SW480 (cell line): ENCODE data around the gene PDE11A.

ENCODE experiments used
- DNase-seq: peaks from one replicate; pipeline ENCODE4 v3.0.0-alpha.2; 2016; ENCODE audit warnings: low spot score

PDE11A gene

DNA sequence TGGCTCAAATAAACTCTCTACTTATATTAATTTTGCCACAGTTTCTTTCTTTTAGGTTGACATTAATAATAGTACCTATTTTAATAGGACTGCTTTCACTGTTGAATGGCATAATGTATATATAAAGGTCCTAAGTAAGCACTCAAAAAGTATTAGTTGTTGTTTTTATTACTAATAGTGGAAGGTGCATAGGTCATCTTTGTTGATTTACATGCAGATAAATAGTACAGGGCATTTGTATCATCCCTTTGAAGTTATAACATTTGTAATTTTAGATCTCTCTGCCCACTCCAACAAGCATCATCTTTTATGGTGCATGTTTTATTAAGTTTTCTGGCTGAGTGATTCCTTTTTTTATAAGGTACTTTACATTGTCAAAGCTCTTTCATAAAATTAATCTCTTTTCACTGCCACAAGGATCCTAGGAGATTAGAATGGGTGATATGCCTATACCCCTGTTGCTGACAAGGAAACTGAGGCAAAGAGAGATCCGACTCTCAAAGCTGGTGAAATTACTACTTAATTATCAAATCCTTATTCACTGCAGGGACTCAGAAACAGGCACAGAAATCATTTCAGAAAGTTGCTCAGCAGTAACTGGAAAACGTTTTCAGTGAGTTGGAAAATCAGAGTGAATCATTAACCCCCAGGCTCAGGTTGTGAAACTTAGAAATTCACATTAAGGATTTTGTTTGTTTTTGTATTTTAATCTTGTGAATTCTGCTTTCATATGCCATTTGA is 380.4 kb downstream of the PDE11A start:
- DNase-seq = no peak

DNA sequence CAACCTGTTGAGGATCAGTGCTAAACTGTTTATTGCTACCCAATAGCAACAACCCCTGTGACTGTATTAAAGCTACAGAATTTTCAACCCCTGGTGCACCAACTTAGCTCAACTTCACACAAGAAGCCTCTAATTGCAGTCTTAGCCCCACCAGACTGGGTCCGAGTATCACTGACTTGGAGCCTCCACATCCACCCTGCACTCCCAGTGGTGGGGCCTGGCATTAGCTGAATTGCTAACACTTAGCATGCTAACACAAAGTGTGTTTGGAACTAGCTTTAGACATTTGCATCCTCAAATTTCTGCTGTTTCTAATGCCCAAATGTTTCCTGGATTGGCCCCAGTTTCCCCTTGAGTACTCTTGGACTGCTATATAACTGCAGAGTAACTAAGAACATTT is 381.4 kb downstream of the PDE11A start:
- no peak for DNase-seq

DNA sequence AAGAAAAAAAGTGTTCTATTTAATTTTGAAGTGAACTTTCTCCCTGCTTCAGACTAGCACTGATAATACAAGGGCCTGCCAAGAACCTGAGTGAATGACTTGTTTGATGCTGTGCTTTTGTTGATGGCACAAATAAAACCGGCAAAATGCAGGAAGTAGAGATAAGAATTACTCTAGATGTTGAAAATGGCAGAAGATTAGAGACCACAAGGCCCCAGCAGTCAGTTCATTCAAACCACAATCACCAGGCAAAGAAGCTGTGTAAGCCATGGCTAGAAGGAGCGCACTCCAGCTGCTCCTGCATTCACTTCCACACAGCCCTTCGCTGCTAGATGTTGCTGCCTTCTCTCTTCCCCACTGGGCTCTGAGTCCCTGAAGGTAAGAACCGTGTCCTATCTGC is 383.0 kb downstream of the PDE11A start:
- DNase-seq = no peak

DNA sequence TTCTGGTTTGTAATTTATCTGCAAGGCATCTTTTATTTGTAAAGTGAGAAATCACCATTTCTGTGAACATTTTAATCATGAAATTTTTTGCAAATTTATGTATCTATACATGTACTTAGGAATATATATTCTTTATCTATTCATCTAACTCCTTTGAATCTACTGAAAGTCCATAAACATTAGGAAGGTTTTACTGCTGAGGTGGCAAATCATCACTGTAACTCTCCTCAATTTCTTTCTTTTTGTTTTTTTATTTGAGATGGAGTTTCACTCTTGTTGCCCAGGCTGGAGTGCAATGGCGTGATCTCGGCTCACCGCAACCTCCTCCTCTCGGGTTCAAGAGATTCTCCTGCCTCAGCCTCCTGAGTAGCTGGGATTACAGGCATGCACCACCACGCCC is 383.7 kb downstream of the PDE11A start:
- DNase-seq = no peak

DNA sequence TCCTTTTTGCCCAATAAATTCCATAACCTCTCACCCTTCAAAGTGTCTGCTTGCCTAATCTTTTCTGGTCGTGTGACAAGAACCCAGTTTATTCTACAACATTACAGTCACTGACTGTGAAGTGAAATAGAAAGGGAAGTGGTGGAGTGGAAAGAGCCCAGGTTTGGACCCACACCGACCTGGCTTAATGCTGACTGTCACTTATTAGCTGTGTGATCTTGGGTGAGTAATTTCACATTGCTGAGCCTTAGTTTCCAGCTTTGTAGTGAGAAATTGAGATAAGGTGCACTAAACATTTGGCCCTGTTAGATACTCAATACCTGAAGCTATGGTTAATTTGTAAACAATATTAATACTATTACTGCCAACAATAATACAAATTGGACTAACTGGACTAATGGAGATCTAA is 388.9 kb downstream of the PDE11A start:
- no peak for DNase-seq

DNA sequence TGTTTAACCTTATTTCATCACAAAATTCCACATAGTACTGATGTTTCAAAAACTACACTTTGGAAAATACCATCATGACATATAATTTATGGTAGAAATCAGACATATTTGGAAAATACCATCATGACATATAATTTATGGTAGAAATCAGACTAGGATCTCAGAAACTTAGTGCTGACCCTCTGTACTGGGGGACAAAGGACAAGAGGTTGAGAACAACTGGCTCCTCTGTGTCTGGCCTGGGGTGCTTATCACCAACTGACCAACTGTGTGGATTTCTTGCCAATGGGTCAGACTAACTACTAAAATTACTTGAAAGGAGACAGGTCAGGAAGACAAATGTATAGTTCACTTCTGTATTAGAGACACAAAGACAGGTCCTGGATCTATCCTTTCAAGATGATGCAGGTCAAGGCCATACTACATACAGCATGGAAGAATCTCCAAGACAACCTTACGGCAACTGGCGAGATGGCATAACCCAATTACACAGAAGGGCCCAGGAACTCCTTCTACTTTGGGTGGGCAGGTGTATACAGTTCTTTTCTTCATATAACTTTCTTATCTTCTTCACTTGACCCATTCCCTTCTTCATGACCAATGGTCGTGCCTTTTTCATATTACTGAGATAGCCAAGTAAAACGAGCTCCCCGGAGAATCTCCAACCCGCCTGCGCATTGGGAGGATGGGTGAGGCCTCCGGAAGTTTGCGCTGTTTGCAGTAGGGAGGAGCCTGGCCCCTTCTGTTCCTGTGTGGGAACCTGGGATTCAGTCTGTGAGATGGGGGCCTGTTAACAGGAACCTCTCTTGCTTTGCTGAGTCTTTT is 389.5 kb downstream of the PDE11A start:
- DNase-seq = no peak

DNA sequence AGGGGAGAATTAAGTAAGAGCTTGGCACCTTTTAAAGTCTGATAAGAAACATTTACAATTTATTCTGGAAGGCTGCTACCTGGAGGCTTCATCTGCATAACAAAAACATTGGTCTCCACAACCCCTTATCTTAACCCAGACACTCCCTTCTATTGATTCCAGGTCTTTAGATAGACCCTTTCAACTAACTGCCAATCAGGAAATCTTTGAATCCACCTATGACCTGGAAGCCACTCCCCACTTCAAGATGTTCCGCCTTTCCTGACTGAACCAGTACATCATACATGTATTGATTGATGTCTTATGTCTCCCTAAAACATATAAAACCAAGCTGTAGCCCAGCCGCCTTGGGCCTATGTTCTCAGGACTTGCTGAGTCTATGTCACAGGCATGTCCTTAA is 390.6 kb downstream of the PDE11A start:
- no peak for DNase-seq

DNA sequence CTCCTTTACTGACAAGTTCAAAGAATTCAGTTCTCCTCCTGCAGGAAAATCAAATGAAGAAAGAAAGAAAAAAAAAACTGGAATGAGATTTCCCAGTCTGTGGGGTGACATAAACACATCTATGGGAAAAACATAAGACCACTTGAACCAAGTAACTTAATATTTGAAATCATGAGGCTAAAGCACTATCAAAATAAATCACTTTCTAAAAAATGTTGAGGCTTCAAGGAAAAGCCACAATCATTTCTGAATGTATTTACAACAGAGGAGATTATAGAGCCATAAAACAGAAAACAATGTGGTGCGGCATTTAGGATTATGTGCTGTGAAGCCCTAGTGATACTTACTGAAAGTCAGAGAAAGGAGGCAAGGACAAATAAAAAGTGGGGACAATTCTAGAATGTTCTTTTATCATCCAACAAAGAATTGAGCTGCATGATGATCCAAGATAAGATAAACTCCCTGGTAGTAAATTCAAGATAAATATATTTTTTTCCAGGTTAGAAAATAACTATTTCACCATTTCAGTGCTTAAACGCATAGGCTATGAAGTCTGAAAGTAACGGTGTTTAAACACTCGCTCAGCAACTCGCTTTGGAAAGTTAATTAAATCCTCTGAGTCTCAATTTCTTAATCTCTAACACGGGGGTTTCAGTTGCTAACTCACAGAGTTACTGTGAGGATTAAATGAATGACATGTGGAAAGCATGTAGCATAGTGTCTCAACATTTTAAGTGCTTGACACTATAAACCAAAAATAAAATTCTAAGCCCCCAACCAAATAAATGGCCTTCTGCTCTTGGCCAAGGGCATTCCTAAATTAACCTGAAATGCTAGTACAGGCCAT is 391.5 kb downstream of the PDE11A start:
- DNase-seq = no peak

DNA sequence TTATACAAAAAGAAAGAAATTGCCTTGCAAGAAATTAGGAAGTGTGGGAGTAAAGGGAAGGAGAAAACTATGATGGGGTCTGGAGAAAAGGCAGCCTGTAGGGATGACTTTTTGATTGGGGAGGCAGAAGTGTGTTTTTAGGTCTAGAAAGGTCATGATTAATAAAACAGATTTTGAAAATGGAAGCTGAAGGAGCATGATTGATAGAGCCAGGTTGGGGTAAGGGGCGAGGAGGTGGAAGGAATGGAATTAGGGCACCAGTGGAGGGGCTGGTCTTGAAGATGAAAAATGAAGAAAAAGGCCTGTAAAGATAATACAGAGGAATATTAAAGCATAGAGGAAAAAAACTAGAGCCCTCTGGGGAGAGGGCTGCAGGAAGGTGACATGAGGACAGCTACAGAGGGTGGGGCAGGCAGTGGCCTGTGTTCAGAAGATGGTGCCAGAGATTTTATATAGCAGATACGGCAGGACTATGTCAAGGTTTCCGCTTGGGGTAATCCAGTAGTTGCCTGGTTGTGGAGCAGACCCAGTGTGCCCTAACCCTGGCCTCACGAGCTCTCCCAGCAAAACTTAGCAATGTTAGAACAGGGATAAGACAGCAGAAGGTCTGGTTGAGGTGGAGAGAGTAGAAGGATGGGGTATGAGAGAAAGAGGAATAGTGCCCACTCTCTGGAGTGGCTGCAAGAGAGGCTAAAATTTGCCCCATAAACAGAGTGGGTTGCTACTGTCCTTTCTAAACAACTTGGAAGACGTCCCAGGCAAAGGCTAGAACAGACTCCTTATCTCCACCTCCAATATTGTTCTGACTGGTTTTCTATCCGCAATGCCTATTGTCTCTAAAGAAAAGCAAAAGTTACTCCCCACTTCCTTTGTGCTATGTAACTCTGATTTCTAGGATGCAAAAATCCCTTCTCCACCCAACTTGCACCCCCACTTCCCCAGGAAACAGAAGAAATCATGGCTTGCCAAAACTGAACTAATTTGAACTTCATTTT is 392.7 kb downstream of the PDE11A start:
- DNase-seq = no peak

DNA sequence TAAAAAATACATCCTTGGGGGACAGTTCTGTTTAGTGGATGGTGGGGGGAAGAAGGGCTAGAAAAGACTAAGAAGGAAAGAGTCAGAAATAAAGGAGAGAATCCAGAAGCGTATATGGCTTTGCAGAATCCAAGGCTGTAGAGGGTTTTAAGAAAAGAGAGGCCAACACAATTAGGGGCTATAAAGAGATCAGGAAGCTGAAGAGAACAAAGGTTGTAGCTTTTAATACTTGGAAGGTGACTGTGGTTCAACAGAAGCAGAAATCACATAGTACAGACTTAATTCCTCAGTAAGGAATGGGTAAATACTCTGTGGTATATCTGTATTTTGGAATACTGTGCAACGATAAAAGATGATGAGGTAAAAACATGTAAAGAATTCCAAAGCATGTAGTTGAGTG is 393.6 kb downstream of the PDE11A start:
- DNase-seq = no peak

DNA sequence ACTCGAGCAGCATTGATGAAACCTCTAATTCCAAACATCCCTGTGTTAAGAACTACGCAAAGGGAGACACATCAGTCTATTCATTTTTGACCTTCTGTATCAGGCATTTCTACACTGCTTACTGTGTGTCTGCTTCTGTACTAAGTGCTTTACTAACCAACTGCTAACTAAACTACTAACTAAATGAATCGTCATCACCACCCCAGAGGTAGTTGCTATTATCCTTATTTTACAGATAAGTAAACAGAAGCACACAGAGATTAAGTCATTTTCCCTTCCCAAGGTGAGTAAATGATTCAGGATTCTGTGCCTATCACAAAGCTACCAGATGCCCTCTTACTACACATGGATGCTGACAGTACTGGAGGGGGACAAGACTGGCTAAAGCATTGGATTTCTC is 395.9 kb downstream of the PDE11A start:
- DNase-seq = no peak

DNA sequence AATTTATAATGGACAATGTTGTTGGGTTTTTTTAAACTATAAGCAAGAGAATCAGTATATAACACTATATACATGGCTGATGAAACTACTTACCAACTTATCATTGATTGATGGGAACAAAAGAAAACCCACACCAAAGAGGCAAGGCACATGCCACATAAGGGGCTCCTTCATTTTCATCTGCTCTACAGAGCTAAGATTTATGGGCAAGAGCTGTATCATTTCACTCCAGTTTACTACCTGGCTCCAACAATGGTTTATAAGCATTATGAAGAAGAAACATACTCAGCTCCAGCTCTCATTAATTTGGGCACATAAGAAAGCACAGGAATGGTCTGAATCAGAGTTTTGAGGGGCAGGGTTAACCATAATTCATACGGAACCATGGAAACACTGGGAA is 396.8 kb downstream of the PDE11A start:
- no peak for DNase-seq

DNA sequence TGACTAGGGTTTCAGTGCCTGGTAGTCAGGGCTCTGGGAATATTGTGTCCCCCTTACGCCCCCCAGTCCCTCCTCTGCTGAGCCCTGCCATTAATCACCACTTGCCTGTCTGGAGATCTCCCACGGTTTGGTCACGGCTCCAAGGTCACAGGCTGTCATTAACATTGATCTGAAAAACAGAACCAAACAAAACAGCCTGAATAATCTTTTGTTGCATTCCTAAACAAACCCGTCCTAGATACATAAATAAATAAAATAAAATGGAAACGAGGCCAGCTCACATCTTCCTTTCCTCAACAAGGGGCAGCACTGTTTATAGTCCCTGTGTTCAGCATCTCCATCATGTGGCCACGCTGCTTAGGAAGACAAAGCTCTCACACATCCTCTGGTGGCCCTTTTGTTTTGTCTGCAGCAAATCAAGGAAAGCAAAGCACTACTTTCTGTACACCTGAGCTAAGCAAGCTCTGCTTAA is 397.2 kb downstream of the PDE11A start:
- DNase-seq = no peak

DNA sequence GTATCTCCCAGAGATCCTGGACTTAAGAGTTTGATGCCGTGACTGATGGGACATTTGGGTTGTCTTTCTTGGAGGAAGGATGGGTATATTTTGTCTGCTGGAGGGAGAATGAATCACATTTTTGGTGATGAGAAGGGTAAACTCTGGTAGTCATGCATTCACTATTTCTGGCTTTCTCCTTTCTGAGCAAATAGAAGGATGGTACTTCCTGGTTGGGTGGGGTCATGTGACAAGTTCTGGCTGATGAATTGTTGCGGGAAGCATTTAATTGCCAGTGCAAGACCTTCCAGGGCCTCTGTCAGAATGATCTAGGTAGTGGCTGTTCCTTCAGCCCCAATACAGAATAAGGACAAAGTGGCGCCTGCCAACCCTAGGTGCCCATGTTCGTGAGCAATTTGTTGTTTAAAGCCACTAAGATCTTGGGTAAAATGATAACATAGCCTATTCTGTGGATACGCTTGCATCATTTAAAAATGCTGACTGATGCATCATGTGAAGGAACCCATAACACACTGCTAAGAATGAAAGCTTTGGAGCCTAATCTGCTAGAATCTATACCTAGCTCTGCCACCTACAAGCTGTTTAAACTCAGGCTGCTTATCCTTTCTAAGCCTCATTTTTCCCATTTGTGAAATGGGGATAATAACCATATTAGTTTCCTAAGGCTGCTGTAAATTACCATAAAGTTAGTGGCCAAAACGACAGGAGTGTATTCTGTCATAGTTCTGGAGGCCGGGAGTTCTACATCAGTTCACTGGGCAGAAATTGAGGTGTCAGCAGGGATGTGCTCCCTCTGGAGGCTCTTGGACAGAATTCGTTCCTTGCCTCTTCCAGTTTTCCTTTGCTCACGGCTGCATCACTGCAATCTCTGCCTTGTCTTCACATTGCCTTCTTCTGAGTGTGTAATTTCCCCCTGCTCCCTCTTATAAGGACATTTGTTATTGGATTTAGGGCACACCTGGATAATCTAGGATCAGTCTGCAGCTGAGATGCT is 398.7 kb downstream of the PDE11A start:
- no peak for DNase-seq

DNA sequence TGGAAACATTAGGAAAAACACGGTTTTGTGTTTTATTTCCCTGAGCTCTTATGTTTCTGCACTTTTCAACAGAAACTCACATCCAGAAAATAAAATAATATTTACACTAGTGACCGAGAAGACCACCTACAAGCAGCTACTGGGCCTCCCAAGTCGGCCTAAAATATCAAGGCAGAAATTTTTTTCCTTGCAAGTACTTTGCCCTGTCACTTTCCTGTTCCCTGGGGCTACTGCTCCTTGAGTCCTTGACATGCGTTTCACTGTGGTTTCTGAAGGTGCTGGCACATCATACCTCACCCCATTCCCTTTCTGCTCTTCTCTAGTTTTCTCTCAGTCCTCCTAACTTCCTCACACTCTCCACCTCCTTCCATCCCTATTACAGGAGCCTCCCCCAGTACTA is 400.9 kb downstream of the PDE11A start:
- no peak for DNase-seq

DNA sequence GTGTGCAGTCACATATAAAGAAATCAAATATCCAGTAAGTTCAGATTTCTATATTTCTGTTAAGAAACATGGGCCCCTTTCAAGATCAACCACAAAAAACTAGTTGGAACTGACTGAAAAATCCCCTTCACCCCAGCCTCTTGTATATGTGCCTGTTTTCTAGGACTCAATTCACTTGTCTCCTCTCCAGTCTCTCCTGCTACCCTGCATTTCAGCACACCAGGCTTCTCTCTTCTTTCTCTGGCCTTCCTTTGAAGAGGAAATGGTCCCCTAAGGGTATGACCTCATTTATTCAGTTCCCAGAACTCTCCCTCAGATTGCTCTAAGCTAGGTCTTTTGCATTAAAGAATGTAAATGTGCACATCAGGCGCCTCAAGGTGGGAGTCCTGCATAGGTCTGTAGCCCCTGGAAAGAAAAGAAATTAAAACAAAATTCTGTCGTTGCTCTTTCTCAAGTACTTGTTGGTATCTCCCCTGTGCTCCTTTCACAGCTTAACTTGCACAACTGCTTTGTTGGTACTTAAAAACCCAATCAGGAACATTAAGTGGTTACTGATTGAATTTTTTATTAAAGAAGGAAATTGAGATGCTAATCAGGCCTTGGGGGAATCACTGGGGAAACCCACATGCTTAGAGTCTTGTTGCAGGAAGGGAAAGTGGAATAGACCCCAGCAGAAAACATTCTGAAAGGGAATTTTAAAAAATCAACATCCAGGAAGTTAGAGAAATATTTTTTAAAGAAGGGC is 401.6 kb downstream of the PDE11A start:
- no peak for DNase-seq

DNA sequence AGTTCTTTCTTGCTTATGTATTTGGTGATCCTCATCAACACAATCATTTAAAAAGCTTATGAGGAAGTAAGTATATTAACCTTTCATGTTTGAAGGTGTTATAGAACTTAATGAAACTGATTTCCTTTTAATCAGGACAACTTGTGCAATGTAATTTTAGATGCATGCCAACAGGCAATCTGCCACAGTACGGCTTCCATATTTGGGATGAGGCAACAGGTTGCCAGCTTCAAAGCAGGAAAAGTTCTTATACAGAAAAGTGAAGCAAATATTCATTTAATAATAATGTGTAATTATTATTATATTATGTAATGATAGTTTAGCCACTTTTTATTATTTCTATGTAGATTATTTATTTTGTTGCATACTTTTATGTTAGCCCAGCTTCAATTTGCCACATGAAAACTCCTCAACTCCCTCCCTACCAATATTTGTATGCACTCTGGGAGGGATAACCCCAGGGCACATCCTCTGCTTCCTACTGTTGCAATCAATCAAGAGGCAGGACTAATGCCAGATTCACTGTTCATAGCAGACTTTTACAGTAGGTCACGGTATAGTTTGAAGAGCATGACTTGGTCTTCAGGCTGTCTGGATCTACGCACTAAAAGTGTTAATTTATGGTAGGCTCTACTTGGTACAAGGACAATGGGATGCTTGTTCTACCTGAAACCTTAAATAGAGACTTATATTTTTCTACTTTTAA is 402.8 kb downstream of the PDE11A start:
- no peak for DNase-seq

DNA sequence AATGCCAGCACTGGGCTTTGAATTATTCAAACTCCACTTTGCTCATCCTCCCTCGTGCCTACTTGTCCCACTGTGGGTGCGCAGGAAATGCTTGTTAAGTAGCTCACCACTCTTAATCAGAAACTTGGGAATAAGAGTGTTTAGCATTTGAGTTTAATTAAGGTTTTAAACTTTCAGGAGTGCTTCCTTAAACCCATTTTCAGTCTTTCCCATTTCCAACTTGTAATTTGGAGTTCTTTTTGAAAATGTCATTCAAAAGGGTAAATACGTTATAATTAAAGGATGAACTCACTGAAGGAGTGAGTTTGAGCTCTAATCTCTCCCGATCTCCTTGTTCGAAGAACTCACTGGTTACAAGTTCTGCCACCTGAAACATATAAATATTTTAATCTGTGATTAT is 403.4 kb downstream of the PDE11A start:
- no peak for DNase-seq

DNA sequence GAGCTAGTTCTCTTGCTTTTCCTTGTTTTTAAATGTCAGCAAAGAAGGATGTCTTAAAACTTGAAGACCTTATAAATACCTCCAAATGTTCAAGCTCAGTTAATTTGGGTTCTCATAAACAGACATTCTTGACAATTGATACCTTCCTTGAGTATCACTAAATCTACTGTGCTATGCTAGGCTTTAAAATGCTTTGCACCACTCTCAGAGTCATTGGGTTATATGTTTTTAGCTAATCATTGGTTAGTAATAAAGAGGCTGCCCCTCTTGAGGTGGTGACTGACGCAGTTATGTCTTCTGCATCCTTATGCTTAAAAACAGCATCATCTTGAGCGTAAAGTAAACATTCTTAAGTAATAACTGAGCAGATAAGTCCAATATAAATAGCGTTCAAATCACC is 404.0 kb downstream of the PDE11A start:
- DNase-seq = no peak
